Measurements from ENCODE around the gene GNPDA2.

DNA sequence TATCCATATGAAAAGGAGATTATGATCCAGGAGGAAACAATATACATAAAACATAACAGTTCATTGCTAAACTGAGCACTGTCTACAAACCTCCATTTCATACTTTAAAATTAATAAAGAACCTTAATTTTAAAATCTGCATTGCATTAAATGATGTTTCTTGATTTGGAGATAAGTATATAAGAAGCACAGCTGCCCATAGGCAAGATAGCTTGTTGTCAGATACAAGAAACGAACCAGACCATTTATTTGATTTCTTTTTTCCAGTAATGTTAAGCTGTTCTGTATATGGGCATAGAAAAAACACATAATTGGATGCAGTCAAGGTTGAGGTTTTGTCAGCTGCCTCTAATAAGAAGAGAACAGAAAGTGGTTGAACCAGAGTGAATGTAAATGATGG, 41.7 kb downstream of the GNPDA2 start:
- TF ChIP-seq POLR2AphosphoS5 (IDR thresholded peaks at IDR 0.05) (no peak), POLR2A (IDR thresholded peaks at IDR 0.05) (no peak), EP300 (IDR thresholded peaks at IDR 0.05) (no peak)
- TF ChIP-seq, protein P1, sequence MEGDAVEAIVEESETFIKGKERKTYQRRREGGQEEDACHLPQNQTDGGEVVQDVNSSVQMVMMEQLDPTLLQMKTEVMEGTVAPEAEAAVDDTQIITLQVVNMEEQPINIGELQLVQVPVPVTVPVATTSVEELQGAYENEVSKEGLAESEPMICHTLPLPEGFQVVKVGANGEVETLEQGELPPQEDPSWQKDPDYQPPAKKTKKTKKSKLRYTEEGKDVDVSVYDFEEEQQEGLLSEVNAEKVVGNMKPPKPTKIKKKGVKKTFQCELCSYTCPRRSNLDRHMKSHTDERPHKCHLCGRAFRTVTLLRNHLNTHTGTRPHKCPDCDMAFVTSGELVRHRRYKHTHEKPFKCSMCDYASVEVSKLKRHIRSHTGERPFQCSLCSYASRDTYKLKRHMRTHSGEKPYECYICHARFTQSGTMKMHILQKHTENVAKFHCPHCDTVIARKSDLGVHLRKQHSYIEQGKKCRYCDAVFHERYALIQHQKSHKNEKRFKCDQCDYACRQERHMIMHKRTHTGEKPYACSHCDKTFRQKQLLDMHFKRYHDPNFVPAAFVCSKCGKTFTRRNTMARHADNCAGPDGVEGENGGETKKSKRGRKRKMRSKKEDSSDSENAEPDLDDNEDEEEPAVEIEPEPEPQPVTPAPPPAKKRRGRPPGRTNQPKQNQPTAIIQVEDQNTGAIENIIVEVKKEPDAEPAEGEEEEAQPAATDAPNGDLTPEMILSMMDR (IDR thresholded peaks at IDR 0.05): no peak
